ENCODE data around the gene NELFE. TPM values are rescaled to one million over a fixed set of nuclear protein-coding genes. Genes with fewer than 3 reads are reported as not detected.

Gene NELFE
- total RNA-seq, 1 experiment from 2014 or later, result 73.8 TPM

DNA sequence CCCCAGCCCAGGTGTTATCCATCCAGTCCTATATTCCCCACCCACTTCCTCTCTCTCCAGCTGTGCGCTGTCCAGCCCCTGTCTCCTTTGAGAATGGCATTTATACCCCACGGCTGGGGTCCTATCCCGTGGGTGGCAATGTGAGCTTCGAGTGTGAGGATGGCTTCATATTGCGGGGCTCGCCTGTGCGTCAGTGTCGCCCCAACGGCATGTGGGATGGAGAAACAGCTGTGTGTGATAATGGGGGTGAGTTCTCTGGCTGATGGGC is 30.2 kb downstream of the NELFE start (continued):
- TF ChIP-seq, protein P1, sequence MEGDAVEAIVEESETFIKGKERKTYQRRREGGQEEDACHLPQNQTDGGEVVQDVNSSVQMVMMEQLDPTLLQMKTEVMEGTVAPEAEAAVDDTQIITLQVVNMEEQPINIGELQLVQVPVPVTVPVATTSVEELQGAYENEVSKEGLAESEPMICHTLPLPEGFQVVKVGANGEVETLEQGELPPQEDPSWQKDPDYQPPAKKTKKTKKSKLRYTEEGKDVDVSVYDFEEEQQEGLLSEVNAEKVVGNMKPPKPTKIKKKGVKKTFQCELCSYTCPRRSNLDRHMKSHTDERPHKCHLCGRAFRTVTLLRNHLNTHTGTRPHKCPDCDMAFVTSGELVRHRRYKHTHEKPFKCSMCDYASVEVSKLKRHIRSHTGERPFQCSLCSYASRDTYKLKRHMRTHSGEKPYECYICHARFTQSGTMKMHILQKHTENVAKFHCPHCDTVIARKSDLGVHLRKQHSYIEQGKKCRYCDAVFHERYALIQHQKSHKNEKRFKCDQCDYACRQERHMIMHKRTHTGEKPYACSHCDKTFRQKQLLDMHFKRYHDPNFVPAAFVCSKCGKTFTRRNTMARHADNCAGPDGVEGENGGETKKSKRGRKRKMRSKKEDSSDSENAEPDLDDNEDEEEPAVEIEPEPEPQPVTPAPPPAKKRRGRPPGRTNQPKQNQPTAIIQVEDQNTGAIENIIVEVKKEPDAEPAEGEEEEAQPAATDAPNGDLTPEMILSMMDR (IDR thresholded peaks at IDR 0.05), result no peak
- TF ChIP-seq RELA (CRISPR knock-in tag; IDR thresholded peaks at IDR 0.05; ENCODE audit: borderline replicate concordance) (no peak), SMAD3 (CRISPR knock-in tag; IDR thresholded peaks at IDR 0.05; ENCODE audit: borderline replicate concordance) (no peak)

DNA sequence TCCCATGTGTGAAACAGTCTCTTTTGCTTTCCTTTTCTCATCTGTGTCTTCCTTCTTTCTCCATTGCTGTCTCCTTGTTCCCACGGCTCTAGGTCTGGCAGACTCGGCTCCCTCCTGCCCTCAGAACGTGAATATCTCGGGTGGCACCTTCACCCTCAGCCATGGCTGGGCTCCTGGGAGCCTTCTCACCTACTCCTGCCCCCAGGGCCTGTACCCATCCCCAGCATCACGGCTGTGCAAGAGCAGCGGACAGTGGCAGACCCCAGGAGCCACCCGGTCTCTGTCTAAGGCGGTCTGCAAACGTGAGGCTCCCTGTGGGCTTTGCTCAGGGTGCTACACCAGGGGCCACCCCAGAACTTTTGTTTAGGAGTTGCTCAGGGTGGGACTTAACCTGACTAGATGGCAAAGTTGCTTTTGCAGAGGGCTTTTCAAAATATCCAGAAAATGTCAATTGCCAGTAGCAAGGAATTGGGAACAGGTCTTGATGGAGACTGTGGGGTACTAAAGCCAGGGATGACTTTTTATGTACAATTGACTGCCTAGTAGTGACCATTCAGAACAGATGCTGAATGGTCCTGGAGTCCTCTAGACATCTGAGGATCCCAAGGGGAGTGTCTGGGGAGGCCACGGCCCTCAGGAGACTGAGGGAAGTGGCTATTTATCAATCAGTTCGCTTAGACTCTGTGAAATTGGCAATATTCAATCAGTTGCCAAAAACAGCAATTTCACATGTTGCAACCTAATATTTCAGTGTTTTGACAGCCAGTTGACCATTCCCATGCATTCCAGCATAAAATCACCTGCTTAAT is 30.7 kb downstream of the NELFE start:
- Mint-ChIP-seq H3K9me3 (peaks cover 9% of the 10 kb centered on the region), H3K27me3 (ENCODE audit: low read depth) (peaks cover 20% of the 10 kb centered on the region), H3K4me1 (no peaks in the 10 kb centered on the region), H3K4me3 (no peak overlapping the region), H3K27ac (no peak overlapping the region), H3K36me3 (no peaks in the 10 kb centered on the region)
- TF ChIP-seq SMAD4 (CRISPR knock-in tag; IDR thresholded peaks at IDR 0.05) (no peak), ERG (CRISPR knock-in tag; IDR thresholded peaks at IDR 0.05) (no peak), TEAD1 (CRISPR knock-in tag; IDR thresholded peaks at IDR 0.05) (no peak), TEAD4 (CRISPR knock-in tag; IDR thresholded peaks at IDR 0.05) (no peak), NFE2L1 (CRISPR knock-in tag; IDR thresholded peaks at IDR 0.05) (no peak), IRF2 (CRISPR knock-in tag; IDR thresholded peaks at IDR 0.05; ENCODE audit: borderline replicate concordance, low read depth) (no peak), CBFB (CRISPR knock-in tag; IDR thresholded peaks at IDR 0.05; ENCODE audit: low read depth) (no peak)
- CTCF ChIA-PET, result interaction anchor here (1.7 kb wide), 1 partner anchor 24 kb away, joined by 5 read pairs; no protein-coding TSS in a partner anchor
- DNase-seq (ENCODE audit: low spot score) (no peak), ATAC-seq (no peak)
- POLR2A ChIA-PET, result no interaction called here

- ATAC-seq (no peak), DNase-seq (ENCODE audit: low spot score) (no peak)
- Mint-ChIP-seq H3K27me3 (ENCODE audit: low read depth) (peaks cover 17% of the 10 kb centered on the region), H3K4me3 (no peak within 1 kb of the TSS), H3K9me3 (peaks cover 5% of the 10 kb centered on the region), H3K4me1 (no peaks in the 10 kb centered on the region), H3K27ac (no peak within 1 kb of the TSS), H3K36me3 (no peaks in the 10 kb centered on the region)
- no peak for TF ChIP-seq RORB (CRISPR knock-in tag; IDR thresholded peaks at IDR 0.05)
- TF ChIP-seq GABPB1 (CRISPR knock-in tag; IDR thresholded peaks at IDR 0.05), result peak; percentile 87
- ChIA-PET CTCF (interaction anchor here (1.7 kb wide), 1 partner anchor 25 kb away, joined by 5 read pairs; no protein-coding TSS in a partner anchor), POLR2A (no interaction called here)
Observed at GRCh38 chr6:31927242-31927862, 31.4 kb downstream of the NELFE start, which contains the start of gene C2. Gene C2 (plus strand): TSS chr6:31927717. CDS start chr6:31927753, 36 bp downstream.

DNA sequence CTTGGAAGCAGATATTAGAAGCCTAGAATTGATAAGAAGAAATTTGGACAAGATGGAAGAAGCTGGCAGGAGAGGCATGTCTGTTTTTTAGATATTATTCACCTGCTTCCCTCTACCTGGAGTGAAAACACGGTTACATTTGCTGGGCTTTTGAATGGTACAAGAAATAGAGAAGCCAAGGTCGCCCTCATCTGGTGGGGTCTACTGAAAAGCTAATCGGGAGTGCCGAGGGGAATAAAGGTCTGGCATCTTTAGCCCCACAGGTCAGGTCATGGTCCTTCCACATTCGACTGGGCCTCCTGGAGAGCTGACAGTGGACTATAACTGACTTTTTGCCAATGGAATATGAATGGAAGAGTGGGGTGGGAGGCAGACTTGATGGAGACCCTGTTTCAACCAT is 35.8 kb downstream of the NELFE start:
- no peak overlapping the region for H3K4me3 Mint-ChIP-seq
- no peak overlapping the region for H3K27ac Mint-ChIP-seq
- ChIA-PET CTCF (interaction anchor here (0.5 to 2.6 kb wide), 31 partner anchors 12 to 262 kb away, joined by 3 to 22 read pairs (median 4); partner anchors contain the start of genes C6orf47, CFB, EHMT2 and HSPA1B), POLR2A (no interaction called here)
- DNase-seq (ENCODE audit: low spot score) (peak; percentile 50), ATAC-seq (peak; percentile 87)
- H3K27me3 Mint-ChIP-seq (ENCODE audit: low read depth), result peaks cover 15% of the 10 kb centered on the region
- H3K9me3 Mint-ChIP-seq, result no peaks in the 10 kb centered on the region
- H3K36me3 Mint-ChIP-seq, result no peaks in the 10 kb centered on the region
- no peak for TF ChIP-seq FOXK1 (CRISPR knock-in tag; IDR thresholded peaks at IDR 0.05)
- no peak for TF ChIP-seq NR3C1 (CRISPR knock-in tag; conservative IDR thresholded peaks at IDR 0.05; ENCODE audit: low read depth)
- TF ChIP-seq, protein P1 (IDR thresholded peaks at IDR 0.05), result no peak
- no peak for TF ChIP-seq MLX (CRISPR knock-in tag; IDR thresholded peaks at IDR 0.05)
- no peak for TF ChIP-seq ZNF396 (CRISPR knock-in tag; IDR thresholded peaks at IDR 0.05; ENCODE audit: borderline replicate concordance)
- TF ChIP-seq RELA (CRISPR knock-in tag; IDR thresholded peaks at IDR 0.05; ENCODE audit: borderline replicate concordance), result no peak
- TF ChIP-seq KAT7 (CRISPR knock-in tag; IDR thresholded peaks at IDR 0.05; ENCODE audit: borderline replicate concordance), result no peak
- no peak for TF ChIP-seq ZNF317 (CRISPR knock-in tag; IDR thresholded peaks at IDR 0.05; ENCODE audit: borderline replicate concordance, low read depth)
- no peak for TF ChIP-seq TEAD1 (CRISPR knock-in tag; IDR thresholded peaks at IDR 0.05)
- no peaks in the 10 kb centered on the region for H3K4me1 Mint-ChIP-seq
